HG03135 (cell line): Measurements from ENCODE around the gene PPM1N.
"Not testable (repeated sequence)": the region's sequence is repeated elsewhere in the genome, so short reads cannot be mapped to it uniquely, and the experiment has no call there.

Source experiments
- ATAC-seq: cut with Tn5 transposase; IDR thresholded peaks from one replicate; pipeline ENCODE4 v1.9.1; 2021; ENCODE audit warnings: mild to moderate bottlenecking, moderate library complexity; ENCODE audit not compliant: unreplicated experiment

PPM1N gene

GRCh38 chr19:45507872-45508416 is 9.7 kb downstream of the PPM1N start:
- ATAC-seq = no peak

- ATAC-seq = no peak
These were observed 10.2 kb downstream of the PPM1N start for GRCh38 chr19:45508417-45508860.

- ATAC-seq = no peak
These were observed 10.8 kb downstream of the PPM1N start for GRCh38 chr19:45508861-45509691.

- no peak for ATAC-seq
These were observed 11.4 kb downstream of the PPM1N start for GRCh38 chr19:45509692-45510015.

- ATAC-seq = not testable (repeated sequence)
These were observed 12.1 kb downstream of the PPM1N start for GRCh38 chr19:45510352-45510751.

GRCh38 chr19:45511074-45511473 is 12.8 kb downstream of the PPM1N start:
- ATAC-seq = no peak

- ATAC-seq = no peak
These were observed 14.7 kb downstream of the PPM1N start for GRCh38 chr19:45512881-45513483.

- ATAC-seq = no peak
These were observed 16.3 kb downstream of the PPM1N start for GRCh38 chr19:45514376-45515051.

GRCh38 chr19:45515081-45515624 is 16.9 kb downstream of the PPM1N start:
- ATAC-seq = no peak

- no peak for ATAC-seq
These were observed 17.7 kb downstream of the PPM1N start for GRCh38 chr19:45515807-45516401.

- ATAC-seq = no peak
These were observed 19.0 kb downstream of the PPM1N start for GRCh38 chr19:45517238-45517637.

GRCh38 chr19:45517641-45518468 is 19.6 kb downstream of the PPM1N start:
- ATAC-seq = no peak

- ATAC-seq = no peak
These were observed 20.2 kb downstream of the PPM1N start for GRCh38 chr19:45518469-45518826.

- ATAC-seq = no peak
These were observed 24.0 kb downstream of the PPM1N start for GRCh38 chr19:45522010-45522941.

- peak; percentile 75 for ATAC-seq
These were observed 25.5 kb downstream of the PPM1N start for GRCh38 chr19:45523642-45524256.

- ATAC-seq = no peak
These were observed 26.4 kb downstream of the PPM1N start for GRCh38 chr19:45524575-45525129.

- no peak for ATAC-seq
These were observed 27.9 kb downstream of the PPM1N start for GRCh38 chr19:45526143-45526542.

GRCh38 chr19:45526971-45527370 is 28.7 kb downstream of the PPM1N start:
- no peak for ATAC-seq
